HepG2 (cell line): ENCODE results near the gene DPP8. TPM values are rescaled to one million over a fixed set of nuclear protein-coding genes. Genes with fewer than 3 reads are reported as not detected.
A peak's percentile ranks its signal among the peaks of the same experiment; 100 is the strongest.

Experiments
- ATAC-seq: fragments of 200-7000 bp; cut with Tn5 transposase; 3 replicates; pipeline ENCODE4 v1.9.1; 2020; ENCODE audit warnings: mild to moderate bottlenecking, moderate library complexity
- BruUV-seq: library from RNA; stranded (reverse); fragments of 400-500 nt; replicated peaks from 2 replicates; lab custom pipeline; 2021; lab: Mats Ljungman, UMichigan
- CTCF ChIA-PET: fragments of 300-600 bp; formaldehyde crosslinking; extraction: SDS; loops from one replicate; lab custom pipeline; 2021; ENCODE audit warnings: low total read pairs, inconsistent platforms, low intra/inter-chr PET ratio; lab: Yijun Ruan, JAX
- POLR2A ChIA-PET: fragments of 350-600 bp; sonication (Branson Sonifier 250); formaldehyde crosslinking; loops from one replicate; lab custom pipeline; 2020; ENCODE audit warnings: antibody characterized with exemption, inconsistent platforms; lab: Yijun Ruan, JAX
- DNase-seq: peaks from one replicate; pipeline ENCODE4 v3.0.0-alpha.2; 2015; ENCODE audit warnings: low spot score
- FAIRE-seq: peaks from 3 replicates; lab custom pipeline; 2011; peaks lifted over from hg19 to GRCh38; lab: Jason Lieb, UNC
- H2AFZ ChIP-seq: one replicate; pipeline ENCODE4 v1.6.1; 2011; ENCODE audit warnings: low read length, inconsistent platforms
- H3K27ac ChIP-seq: fragments of 300-600 bp; 3 replicates; pipeline ENCODE4 v1.8.0; 2011; ENCODE audit warnings: mixed run types, mild to moderate bottlenecking, mixed read lengths, low read length, inconsistent platforms; ENCODE audit not compliant: insufficient read depth; ENCODE audit errors: extremely low read length
- H3K27me3 ChIP-seq, 2 experiments: fragments of 200-600 bp in 1 of 2; 2 replicates in 1 of 2; 3 replicates in 1 of 2; pipeline versions ENCODE4 v1.6.0 to v1.8.0; 2011; ENCODE audit warnings: low read length in 2 of 2, mild to moderate bottlenecking in 2 of 2, moderate library complexity in 2 of 2, inconsistent platforms in 1 of 2; ENCODE audit not compliant: insufficient read depth in 2 of 2, control insufficient read depth in 1 of 2
- H3K36me3 ChIP-seq, 2 experiments: fragments of 200-600 bp in 1 of 2; replicated peaks in 1 of 2; 2 replicates in 1 of 2; 3 replicates in 1 of 2; pipeline versions ENCODE4 v1.5.1 to v1.8.0; 2011; ENCODE audit warnings: low read length in 2 of 2, inconsistent platforms in 1 of 2; ENCODE audit not compliant: insufficient read depth in 2 of 2, control insufficient read depth in 1 of 2
- H3K4me1 ChIP-seq: 2 replicates; pipeline ENCODE4 v1.5.1; 2012; ENCODE audit warnings: low read length, inconsistent platforms; ENCODE audit not compliant: insufficient read depth
- H3K4me2 ChIP-seq: 2 replicates; pipeline ENCODE4 v1.6.0; 2011; ENCODE audit warnings: low read depth, low read length, inconsistent platforms
- H3K4me3 ChIP-seq, 3 experiments: fragments of 200-600 bp in 1 of 3; sonication (generic), shearing (Covaris generic) in 1 of 3; replicated peaks in 1 of 3; 2 replicates each; pipeline ENCODE4 v1.5.1; 2011 to 2016; ENCODE audit warnings: low read length in 3 of 3, inconsistent platforms in 2 of 3, low read depth in 2 of 3, mild to moderate bottlenecking in 2 of 3, control low read depth in 1 of 3, mixed read lengths in 1 of 3; ENCODE audit not compliant: insufficient read depth in 1 of 3
- H3K79me2 ChIP-seq: one replicate; pipeline ENCODE4 v1.6.1; 2011; ENCODE audit warnings: low read length, inconsistent platforms; ENCODE audit not compliant: insufficient read depth
- H3K9ac ChIP-seq: 2 replicates; pipeline ENCODE4 v1.6.0; 2011; ENCODE audit warnings: mild to moderate bottlenecking, low read depth, low read length, inconsistent platforms; ENCODE audit not compliant: insufficient read depth
- H3K9me3 ChIP-seq: 2 replicates; pipeline ENCODE4 v1.5.1; 2012; ENCODE audit warnings: mild to moderate bottlenecking, low read length
- H4K20me1 ChIP-seq: 2 replicates; pipeline ENCODE4 v1.6.0; 2011; ENCODE audit warnings: inconsistent platforms, mild to moderate bottlenecking, low read length, moderate library complexity; ENCODE audit not compliant: insufficient read depth
- KDM1A ChIP-seq: IDR thresholded peaks from 2 replicates; pipeline ENCODE4 v1.6.1; 2016; ENCODE audit warnings: missing compliant biosample characterization
- PAWR ChIP-seq: sonication (generic); formaldehyde crosslinking; IDR thresholded peaks from 2 replicates; pipeline ENCODE4 v1.4.0; 2020; ENCODE audit warnings: missing genetic modification reagents, mild to moderate bottlenecking, borderline replicate concordance
- ZFX ChIP-seq: sonication (generic); formaldehyde crosslinking; IDR thresholded peaks from 2 replicates; pipeline ENCODE4 v1.4.0; 2020; ENCODE audit warnings: mild to moderate bottlenecking, low read depth, missing genetic modification reagents, moderate library complexity
- ZNF335 ChIP-seq: sonication (generic); formaldehyde crosslinking; IDR thresholded peaks from 2 replicates; pipeline ENCODE4 v1.4.0; 2020; ENCODE audit warnings: missing genetic modification reagents
- ZNF337 ChIP-seq: sonication (generic); formaldehyde crosslinking; IDR thresholded peaks from 2 replicates; pipeline ENCODE4 v1.5.1; 2020; ENCODE audit warnings: missing genetic modification reagents, low read depth, mild to moderate bottlenecking, borderline replicate concordance
- ZNF484 ChIP-seq: sonication (generic); formaldehyde crosslinking; IDR thresholded peaks from 2 replicates; pipeline ENCODE4 v1.5.1; 2020; ENCODE audit warnings: mild to moderate bottlenecking, low read depth, missing genetic modification reagents, borderline replicate concordance
- ZNF678 ChIP-seq: sonication (generic); formaldehyde crosslinking; IDR thresholded peaks from 2 replicates; pipeline ENCODE4 v1.4.0; 2020; ENCODE audit warnings: mild to moderate bottlenecking, missing genetic modification reagents
- WGBS: methylation state at CpG from one replicate; pipeline ENCODE4 v1.1.6; 2017; ENCODE audit warnings: low lambda C conversion rate; 5-methylcytosine and 5-hydroxymethylcytosine counted together
- in situ Hi-C: cut with HindIII; loops from 2 replicates; pipeline ENCODE4 v1.10.0; 2017; ENCODE audit warnings: low pct_unique_long_range_greater_than_20kb; ENCODE audit not compliant: extremely low pct_ligation_motif_present
- intact Hi-C: fragments of 100-400 bp; cut with micrococcal nuclease; formaldehyde crosslinking; loops from one replicate; pipeline ENCODE4 v1.10.0; 2022; ENCODE audit not compliant: unreplicated experiment
- polyA plus RNA-seq, 8 experiments: library from polyadenylated mRNA; depleted of rRNA in 3 of 8; stranded (reverse) in 7 of 8; unstranded in 1 of 8; fragments of >200 nt; fragmentation: Illumina TruSeq in 4 of 8; extraction: Trizol in 4 of 8; gene quantifications; 2 replicates each; pipeline versions ENCODE4 v1.2.1 to v1.2.3, GENCODE V29; 2011 to 2016; ENCODE audit warnings: low read depth in 4 of 8, missing spikeins in 1 of 8, mixed read lengths in 1 of 8; ENCODE audit not compliant: insufficient read depth in 1 of 8
- total RNA-seq, 5 experiments: library from RNA; depleted of rRNA; stranded (reverse); fragments of >200 nt; fragmentation: Illumina TruSeq; extraction: Trizol; gene quantifications; 2 replicates each; pipeline ENCODE4 v1.2.3, GENCODE V29; 2016; ENCODE audit warnings: low read depth in 1 of 5
- TF ChIP-seq, protein P1 (sequence below): sonication (generic); formaldehyde crosslinking; IDR thresholded peaks from 2 replicates; pipeline ENCODE4 v1.4.0; 2020; ENCODE audit warnings: missing genetic modification reagents, borderline replicate concordance
- TF ChIP-seq, protein P2 (sequence below): sonication (generic); formaldehyde crosslinking; conservative IDR thresholded peaks from 2 replicates; pipeline ENCODE4 v1.4.0; 2020; ENCODE audit warnings: missing genetic modification reagents
- TF ChIP-seq, protein P3 (sequence below): sonication (generic); formaldehyde crosslinking; IDR thresholded peaks from 2 replicates; pipeline ENCODE4 v1.8.1; 2022; ENCODE audit warnings: mild to moderate bottlenecking, missing genetic modification reagents
- TF ChIP-seq, protein P4 (sequence below): sonication (generic); formaldehyde crosslinking; IDR thresholded peaks from 2 replicates; pipeline ENCODE4 v1.4.0; 2020; ENCODE audit warnings: missing genetic modification reagents, borderline replicate concordance

DPP8 gene
- total and polyA plus RNA-seq, 2 of the 13 experiments (the other 11 are each of a cell fraction or from before 2014, with no cell fraction given) = 18.0 to 26.3 TPM

DNA sequence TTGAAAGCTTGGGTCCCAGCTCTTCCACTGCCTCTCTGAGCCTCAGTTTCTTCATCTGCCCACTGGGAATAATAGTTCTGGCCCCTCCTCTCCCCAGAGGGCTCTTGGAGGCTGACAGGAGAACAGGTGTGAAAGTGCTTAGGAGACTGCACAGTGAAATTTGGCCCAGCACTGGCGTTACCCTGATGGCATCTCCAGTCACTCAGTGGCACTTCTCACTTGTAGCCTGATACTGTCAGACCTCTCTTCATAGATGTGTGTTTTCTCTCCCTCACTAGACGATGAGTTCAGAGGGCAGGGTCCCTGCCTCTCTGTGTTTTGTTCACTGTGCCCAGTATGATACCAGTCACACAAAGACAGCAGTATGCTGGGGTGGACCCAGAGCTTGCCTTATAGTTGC is 117.5 kb downstream of the DPP8 start:
- CTCF ChIA-PET = interaction anchor here (0.7 to 2.8 kb wide), 4 partner anchors 14 to 81 kb away, joined by 3 to 39 read pairs (median 4); no protein-coding TSS in a partner anchor
- peaks cover 0 to 32% of the 10 kb centered on the region in 2 experiments; a peak in 4 of 5 replicates for H3K27me3 ChIP-seq

More for the DNA sequence above, 117.5 kb downstream of the DPP8 start:
- FAIRE-seq = no peak
- Histone ChIP-seq H3K36me3 (no peaks in the 10 kb centered on the region), H3K27ac (no peak overlapping the region), H3K4me2 (peak overlapping the region; percentile 75; the same call in 1 of the 2 replicates), H3K4me3 (peak overlapping the region in 1 of 3 experiments; percentile 11; a peak in 1 of 6 replicates), H3K79me2 (no peaks in the 10 kb centered on the region), H3K9me3 (no peaks in the 10 kb centered on the region), H4K20me1 (no peaks in the 10 kb centered on the region), H3K9ac (no peak overlapping the region), H2AFZ (no peak overlapping the region), H3K4me1 (peaks cover 25% of the 10 kb centered on the region)
- ATAC-seq = peak; percentile 6; the same call in 2 of the 3 replicates
- 18% methylated on average over 2 of the region's 2 CpGs for WGBS
- TF ChIP-seq ZFX (CRISPR knock-in tag) = no peak
- no peak for TF ChIP-seq ZNF678 (CRISPR knock-in tag)
- TF ChIP-seq ZNF335 (CRISPR knock-in tag) = no peak
- TF ChIP-seq, protein P1, sequence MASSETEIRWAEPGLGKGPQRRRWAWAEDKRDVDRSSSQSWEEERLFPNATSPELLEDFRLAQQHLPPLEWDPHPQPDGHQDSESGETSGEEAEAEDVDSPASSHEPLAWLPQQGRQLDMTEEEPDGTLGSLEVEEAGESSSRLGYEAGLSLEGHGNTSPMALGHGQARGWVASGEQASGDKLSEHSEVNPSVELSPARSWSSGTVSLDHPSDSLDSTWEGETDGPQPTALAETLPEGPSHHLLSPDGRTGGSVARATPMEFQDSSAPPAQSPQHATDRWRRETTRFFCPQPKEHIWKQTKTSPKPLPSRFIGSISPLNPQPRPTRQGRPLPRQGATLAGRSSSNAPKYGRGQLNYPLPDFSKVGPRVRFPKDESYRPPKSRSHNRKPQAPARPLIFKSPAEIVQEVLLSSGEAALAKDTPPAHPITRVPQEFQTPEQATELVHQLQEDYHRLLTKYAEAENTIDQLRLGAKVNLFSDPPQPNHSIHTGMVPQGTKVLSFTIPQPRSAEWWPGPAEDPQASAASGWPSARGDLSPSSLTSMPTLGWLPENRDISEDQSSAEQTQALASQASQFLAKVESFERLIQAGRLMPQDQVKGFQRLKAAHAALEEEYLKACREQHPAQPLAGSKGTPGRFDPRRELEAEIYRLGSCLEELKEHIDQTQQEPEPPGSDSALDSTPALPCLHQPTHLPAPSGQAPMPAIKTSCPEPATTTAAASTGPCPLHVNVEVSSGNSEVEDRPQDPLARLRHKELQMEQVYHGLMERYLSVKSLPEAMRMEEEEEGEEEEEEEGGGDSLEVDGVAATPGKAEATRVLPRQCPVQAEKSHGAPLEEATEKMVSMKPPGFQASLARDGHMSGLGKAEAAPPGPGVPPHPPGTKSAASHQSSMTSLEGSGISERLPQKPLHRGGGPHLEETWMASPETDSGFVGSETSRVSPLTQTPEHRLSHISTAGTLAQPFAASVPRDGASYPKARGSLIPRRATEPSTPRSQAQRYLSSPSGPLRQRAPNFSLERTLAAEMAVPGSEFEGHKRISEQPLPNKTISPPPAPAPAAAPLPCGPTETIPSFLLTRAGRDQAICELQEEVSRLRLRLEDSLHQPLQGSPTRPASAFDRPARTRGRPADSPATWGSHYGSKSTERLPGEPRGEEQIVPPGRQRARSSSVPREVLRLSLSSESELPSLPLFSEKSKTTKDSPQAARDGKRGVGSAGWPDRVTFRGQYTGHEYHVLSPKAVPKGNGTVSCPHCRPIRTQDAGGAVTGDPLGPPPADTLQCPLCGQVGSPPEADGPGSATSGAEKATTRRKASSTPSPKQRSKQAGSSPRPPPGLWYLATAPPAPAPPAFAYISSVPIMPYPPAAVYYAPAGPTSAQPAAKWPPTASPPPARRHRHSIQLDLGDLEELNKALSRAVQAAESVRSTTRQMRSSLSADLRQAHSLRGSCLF (CRISPR knock-in tag) = no peak
- TF ChIP-seq, protein P2, sequence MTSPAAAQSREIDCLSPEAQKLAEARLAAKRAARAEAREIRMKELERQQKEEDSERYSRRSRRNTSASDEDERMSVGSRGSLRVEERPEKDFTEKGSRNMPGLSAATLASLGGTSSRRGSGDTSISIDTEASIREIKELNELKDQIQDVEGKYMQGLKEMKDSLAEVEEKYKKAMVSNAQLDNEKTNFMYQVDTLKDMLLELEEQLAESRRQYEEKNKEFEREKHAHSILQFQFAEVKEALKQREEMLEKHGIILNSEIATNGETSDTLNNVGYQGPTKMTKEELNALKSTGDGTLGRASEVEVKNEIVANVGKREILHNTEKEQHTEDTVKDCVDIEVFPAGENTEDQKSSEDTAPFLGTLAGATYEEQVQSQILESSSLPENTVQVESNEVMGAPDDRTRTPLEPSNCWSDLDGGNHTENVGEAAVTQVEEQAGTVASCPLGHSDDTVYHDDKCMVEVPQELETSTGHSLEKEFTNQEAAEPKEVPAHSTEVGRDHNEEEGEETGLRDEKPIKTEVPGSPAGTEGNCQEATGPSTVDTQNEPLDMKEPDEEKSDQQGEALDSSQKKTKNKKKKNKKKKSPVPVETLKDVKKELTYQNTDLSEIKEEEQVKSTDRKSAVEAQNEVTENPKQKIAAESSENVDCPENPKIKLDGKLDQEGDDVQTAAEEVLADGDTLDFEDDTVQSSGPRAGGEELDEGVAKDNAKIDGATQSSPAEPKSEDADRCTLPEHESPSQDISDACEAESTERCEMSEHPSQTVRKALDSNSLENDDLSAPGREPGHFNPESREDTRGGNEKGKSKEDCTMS = no peak
- TF ChIP-seq KDM1A (CRISPR knock-in tag) = no peak
- no peak for TF ChIP-seq ZNF337 (CRISPR knock-in tag)
- TF ChIP-seq, protein P3, sequence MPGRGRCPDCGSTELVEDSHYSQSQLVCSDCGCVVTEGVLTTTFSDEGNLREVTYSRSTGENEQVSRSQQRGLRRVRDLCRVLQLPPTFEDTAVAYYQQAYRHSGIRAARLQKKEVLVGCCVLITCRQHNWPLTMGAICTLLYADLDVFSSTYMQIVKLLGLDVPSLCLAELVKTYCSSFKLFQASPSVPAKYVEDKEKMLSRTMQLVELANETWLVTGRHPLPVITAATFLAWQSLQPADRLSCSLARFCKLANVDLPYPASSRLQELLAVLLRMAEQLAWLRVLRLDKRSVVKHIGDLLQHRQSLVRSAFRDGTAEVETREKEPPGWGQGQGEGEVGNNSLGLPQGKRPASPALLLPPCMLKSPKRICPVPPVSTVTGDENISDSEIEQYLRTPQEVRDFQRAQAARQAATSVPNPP (CRISPR knock-in tag) = no peak
- TF ChIP-seq, protein P4, sequence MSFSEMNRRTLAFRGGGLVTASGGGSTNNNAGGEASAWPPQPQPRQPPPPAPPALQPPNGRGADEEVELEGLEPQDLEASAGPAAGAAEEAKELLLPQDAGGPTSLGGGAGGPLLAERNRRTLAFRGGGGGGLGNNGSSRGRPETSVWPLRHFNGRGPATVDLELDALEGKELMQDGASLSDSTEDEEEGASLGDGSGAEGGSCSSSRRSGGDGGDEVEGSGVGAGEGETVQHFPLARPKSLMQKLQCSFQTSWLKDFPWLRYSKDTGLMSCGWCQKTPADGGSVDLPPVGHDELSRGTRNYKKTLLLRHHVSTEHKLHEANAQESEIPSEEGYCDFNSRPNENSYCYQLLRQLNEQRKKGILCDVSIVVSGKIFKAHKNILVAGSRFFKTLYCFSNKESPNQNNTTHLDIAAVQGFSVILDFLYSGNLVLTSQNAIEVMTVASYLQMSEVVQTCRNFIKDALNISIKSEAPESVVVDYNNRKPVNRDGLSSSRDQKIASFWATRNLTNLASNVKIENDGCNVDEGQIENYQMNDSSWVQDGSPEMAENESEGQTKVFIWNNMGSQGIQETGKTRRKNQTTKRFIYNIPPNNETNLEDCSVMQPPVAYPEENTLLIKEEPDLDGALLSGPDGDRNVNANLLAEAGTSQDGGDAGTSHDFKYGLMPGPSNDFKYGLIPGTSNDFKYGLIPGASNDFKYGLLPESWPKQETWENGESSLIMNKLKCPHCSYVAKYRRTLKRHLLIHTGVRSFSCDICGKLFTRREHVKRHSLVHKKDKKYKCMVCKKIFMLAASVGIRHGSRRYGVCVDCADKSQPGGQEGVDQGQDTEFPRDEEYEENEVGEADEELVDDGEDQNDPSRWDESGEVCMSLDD (CRISPR knock-in tag) = no peak
- TF ChIP-seq PAWR = no peak
- no peak for TF ChIP-seq ZNF484 (CRISPR knock-in tag)
- POLR2A ChIA-PET = interaction anchor here (1.1 kb wide), 1 partner anchor 8 kb away, joined by 3 read pairs; no protein-coding TSS in a partner anchor
- intact Hi-C loops (loop anchor here (1.0 to 2.0 kb wide), 2 partner anchors 35 to 81 kb away; no protein-coding TSS in a partner anchor), in situ Hi-C loops (no loop called here)
- BruUV-seq = no TSS peak
- DNase-seq = no peak
